M059J (cell line): Measurements from ENCODE around the gene CD55. TPM values are rescaled to one million over a fixed set of nuclear protein-coding genes. Genes with fewer than 3 reads are reported as not detected.

Source experiments
- DNase-seq: peaks from one replicate; pipeline ENCODE4 v3.0.0-alpha.2; 2012; ENCODE audit warnings: low read depth
- total RNA-seq: library from RNA; depleted of rRNA; stranded (reverse); fragments of >200 nt; shearing (Covaris generic); gene quantifications from 2 replicates; pipeline ENCODE4 v1.2.3, GENCODE V29; 2014; rRNA removed

Gene CD55
- total RNA-seq, 1 experiment from 2014 or later, result 54.5 TPM

GRCh38 chr1:207362962-207363860, 41.7 kb downstream of the CD55 start:
- peak; percentile 53 for DNase-seq

DNA sequence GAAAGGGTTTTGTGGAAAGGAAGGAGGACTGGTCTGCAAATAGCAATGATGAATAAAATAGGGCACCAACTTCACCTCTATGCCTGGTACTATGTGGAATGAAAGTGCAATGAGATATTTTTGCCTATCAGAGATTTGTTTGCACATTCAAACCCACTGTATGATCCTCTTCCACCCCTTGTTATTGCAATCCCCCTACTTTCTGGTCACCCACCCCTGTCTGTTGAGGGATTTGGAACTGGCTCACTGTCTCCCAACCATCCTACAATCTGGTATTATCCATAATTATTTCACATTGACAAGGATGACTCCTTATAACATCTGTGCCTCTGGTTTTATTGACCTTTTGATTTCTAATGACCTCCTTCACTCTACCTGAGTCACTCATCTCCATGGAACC, 42.4 kb downstream of the CD55 start:
- no peak for DNase-seq

- DNase-seq, result no peak
Measured at GRCh38 chr1:207364614-207365013, 43.1 kb downstream of the CD55 start.

DNA sequence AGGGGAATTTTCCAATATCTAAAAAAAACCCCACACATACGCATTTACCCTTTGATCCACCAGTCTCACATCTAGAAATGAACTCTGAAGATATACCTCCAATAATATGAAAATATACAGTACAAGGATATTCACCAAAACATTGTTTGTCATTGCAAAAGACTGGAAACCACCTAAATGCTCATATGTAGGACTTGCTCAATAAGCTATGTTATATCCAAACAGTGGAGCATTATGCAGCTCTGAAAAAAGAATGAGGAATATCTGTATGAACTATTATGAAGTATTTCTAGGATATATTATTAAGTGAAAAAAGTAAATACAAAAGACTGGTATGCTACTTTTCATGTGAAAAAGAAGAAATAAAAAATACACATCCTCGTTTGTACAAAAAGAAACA, 43.6 kb downstream of the CD55 start:
- no peak for DNase-seq

DNA sequence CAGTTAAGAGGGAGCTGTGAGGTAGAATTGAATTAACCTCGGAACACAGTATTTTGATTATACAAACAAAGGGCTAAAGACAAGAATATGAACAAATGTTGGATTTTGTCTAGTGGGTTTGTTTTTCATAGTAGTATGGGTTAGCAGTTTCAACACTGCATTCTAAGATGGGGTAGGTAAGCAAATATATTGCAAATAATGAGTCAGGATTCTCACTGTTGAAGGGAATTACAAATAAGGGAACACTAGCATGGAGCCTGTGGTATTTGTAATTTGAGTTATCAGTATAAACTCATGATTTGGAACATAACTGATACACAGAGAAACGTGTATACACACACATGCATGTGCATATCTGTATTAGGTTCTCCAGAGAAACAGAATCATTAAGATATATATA, 44.5 kb downstream of the CD55 start:
- DNase-seq, result no peak

- DNase-seq, result no peak
Measured at GRCh38 chr1:207388721-207389120, 67.2 kb downstream of the CD55 start.

DNA sequence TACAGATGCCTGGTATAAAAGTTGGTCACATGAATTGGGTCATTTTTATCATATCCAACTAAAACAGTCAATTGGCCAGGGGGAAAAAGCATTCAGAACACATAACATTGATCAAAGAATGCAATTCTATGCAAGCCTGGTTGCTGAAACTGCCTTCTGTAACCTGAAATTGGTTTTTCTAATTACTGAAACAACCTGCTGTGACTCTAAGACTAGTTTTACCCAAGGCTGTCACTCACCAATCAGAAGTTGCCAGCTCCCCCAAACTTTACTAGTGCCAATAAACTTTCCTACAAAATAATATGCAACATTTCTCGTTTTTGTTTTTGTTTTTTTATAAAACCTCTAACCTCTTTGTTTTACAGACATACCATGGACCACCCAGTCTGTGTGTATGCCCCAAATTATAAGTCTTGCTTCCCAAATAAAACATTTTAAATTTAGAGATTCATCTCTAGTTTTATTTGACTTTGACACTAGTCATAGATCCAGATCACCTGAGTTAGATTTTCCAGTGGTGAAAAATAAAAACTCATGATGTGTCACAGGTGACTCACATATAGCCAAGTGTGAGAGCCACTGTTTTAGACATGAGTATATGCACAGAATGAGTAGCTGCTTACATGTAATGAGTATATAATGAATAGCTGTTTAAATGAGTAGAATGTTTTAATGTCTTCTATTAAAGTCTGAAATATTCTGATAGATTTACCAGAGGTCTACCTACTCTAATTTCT, 68.4 kb downstream of the CD55 start:
- DNase-seq, result peak; percentile 89

DNA sequence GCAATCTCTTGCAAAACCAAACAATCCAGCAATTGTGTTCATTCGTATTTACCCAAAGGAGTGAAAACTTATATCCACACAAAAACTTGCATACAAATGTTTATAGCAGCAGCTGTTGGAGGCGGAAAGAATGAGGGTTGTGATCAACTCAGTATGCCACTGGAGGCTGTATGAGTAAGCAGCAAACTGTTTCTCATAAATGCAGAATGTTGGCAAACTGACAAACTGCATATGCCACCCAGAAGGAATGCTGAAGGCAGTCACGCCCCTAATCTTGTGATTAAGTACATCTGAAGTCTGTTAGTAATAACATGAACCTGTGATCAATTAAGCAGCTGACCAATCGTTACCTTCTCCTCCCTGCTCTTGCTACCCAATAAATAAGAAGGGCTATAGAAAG, 72.1 kb downstream of the CD55 start:
- DNase-seq, result peak; percentile 95

DNA sequence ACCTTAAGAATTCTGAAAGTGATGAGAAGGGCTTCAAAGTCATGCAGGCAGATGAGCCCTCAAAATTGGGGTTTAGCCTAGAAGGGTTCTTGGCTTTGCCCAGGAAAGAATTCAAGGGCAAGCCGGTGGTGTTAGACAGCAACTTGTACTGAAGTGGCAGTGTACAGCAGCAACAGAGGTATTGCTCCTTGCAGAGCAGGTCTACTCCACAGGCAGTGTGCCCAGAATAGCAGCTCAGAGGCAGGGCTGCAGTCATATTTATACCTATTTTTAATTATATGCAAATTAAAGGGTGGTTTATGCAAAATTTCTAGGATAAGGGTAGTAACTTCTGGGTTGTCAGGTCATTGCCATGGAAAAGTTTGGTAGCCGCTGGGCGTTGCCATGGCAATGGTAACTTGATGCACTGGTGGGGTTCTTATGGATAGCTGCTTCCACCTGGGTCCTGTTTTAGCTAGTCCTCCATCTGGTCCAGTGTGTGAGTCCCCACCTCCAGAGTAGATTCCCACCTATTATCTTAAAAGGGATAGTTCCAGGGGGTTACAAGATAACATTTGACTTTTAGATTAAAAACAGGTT, 74.8 kb downstream of the CD55 start:
- peak; percentile 20 for DNase-seq

- peak; percentile 36 for DNase-seq
Measured at GRCh38 chr1:207397525-207397926, 76.0 kb downstream of the CD55 start.

- no peak for DNase-seq
Measured at GRCh38 chr1:207398986-207399385, 77.5 kb downstream of the CD55 start.

GRCh38 chr1:207401578-207401977, 80.1 kb downstream of the CD55 start:
- no peak for DNase-seq

DNA sequence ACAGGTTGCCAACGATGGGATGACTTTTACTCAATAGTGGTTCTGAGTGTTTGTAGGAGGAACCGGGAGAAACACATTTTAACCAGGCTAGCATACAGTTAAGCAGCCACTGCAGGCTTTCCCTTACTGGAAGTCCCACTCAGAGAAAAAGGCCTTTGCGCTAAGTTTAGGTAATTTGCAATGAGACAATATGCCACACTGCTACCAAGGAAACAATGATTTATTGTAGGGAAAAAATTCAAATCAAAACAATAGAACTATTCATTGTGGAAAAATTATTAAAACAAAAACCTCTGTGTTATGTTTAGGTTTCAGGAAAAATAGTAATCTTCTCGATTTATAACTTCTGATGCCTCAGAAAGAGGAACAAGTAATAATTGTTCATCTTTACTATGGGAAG, 81.3 kb downstream of the CD55 start:
- DNase-seq, result no peak

GRCh38 chr1:207404849-207405525, 83.5 kb downstream of the CD55 start:
- peak; percentile 79 for DNase-seq

DNA sequence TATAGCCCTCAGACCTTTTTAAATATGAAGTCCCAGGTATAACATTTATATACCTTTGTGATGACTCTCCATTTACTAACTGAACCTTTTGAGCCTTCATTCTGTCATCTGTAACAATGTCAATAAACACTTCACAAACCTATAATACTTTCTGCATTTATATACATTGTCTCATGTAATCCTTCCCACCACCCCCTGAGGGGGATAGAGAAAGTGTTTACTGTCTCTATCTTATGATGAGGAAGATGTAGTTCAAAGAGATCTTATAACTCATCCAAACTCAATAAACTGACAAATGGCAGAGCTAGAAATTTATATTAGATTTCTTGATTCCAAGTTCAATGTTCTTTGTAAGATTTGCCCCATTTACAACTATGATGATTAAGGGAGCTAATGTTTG, 84.3 kb downstream of the CD55 start:
- DNase-seq, result no peak

GRCh38 chr1:207407655-207408260, 86.3 kb downstream of the CD55 start:
- DNase-seq, result no peak

Other genes starting within 250 kb of the CD55 start
- not detected in 2 replicates for gene C4BPB, start 232.8 kb upstream of the CD55 start, total RNA-seq
- 0.10 TPM in 1 of 2 replicates, not detected in the other for gene C4BPA, start 217.4 kb upstream of the CD55 start, total RNA-seq
- not detected in 2 replicates for gene CR2, start 132.7 kb downstream of the CD55 start, total RNA-seq
- not detected in 2 replicates for gene CR1, start 174.5 kb downstream of the CD55 start, total RNA-seq